Nephron progenitor cell (in vitro differentiated cells): ENCODE results near the gene PFAS.

Source experiments
- DNase-seq: peaks from one replicate; pipeline ENCODE4 v3.0.0; 2021
- H3K27ac Mint-ChIP-seq: 2 replicates; pipeline ENCODE4 v1.8.0; 2021; ENCODE audit warnings: mild to moderate bottlenecking, moderate library complexity, mixed read lengths
- H3K27me3 Mint-ChIP-seq: 2 replicates; pipeline ENCODE4 v1.8.0; 2021; ENCODE audit warnings: mild to moderate bottlenecking, low read depth, mixed read lengths; ENCODE audit not compliant: poor library complexity
- H3K36me3 Mint-ChIP-seq: 2 replicates; pipeline ENCODE4 v1.8.0; 2021; ENCODE audit warnings: low read depth, mixed read lengths
- H3K4me1 Mint-ChIP-seq: 2 replicates; pipeline ENCODE4 v1.8.0; 2021; ENCODE audit warnings: mixed read lengths
- H3K4me3 Mint-ChIP-seq: 2 replicates; pipeline ENCODE4 v1.8.0; 2021; ENCODE audit warnings: mild to moderate bottlenecking, moderate library complexity, mixed read lengths
- H3K9me3 Mint-ChIP-seq: 2 replicates; pipeline ENCODE4 v1.8.0; 2021; ENCODE audit warnings: mild to moderate bottlenecking, moderate library complexity, mixed read lengths
- CTCF ChIP-seq: fragments of 200-600 bp; sonication (generic); IDR thresholded peaks from 2 replicates; pipeline ENCODE4 v1.5.0; 2021; ENCODE audit warnings: antibody characterized with exemption

The PFAS gene

GRCh38 chr17:8222380-8222629 lies 26.8 kb upstream of the PFAS start:
- DNase-seq: no peak
- H3K27ac Mint-ChIP-seq: peak overlapping the region; percentile 99
- no peak for TF ChIP-seq CTCF
- H3K27me3 Mint-ChIP-seq: peaks cover 35% of the 10 kb centered on the region
- H3K4me3 Mint-ChIP-seq: peak overlapping the region; percentile 99
- H3K9me3 Mint-ChIP-seq: peaks cover 6% of the 10 kb centered on the region
- H3K36me3 Mint-ChIP-seq: no peaks in the 10 kb centered on the region
- peaks cover 40% of the 10 kb centered on the region for H3K4me1 Mint-ChIP-seq

GRCh38 chr17:8222630-8223355 lies 26.3 kb upstream of the PFAS start:
- H3K9me3 Mint-ChIP-seq: peaks cover 6% of the 10 kb centered on the region
- no peak for TF ChIP-seq CTCF
- peaks cover 35% of the 10 kb centered on the region for H3K27me3 Mint-ChIP-seq
- H3K4me1 Mint-ChIP-seq: peaks cover 45% of the 10 kb centered on the region
- H3K4me3 Mint-ChIP-seq: peak overlapping the region; percentile 99
- peaks cover 4% of the 10 kb centered on the region for H3K36me3 Mint-ChIP-seq
- peak overlapping the region; percentile 99 for H3K27ac Mint-ChIP-seq
- peak; percentile 95 for DNase-seq

GRCh38 chr17:8223356-8224126 lies 25.5 kb upstream of the PFAS start:
- Mint-ChIP-seq H3K36me3 (peaks cover 7% of the 10 kb centered on the region), H3K27ac (peak overlapping the region; percentile 99), H3K27me3 (peaks cover 35% of the 10 kb centered on the region), H3K4me1 (peaks cover 39% of the 10 kb centered on the region), H3K9me3 (peaks cover 6% of the 10 kb centered on the region), H3K4me3 (peak overlapping the region; percentile 99)
- DNase-seq: peak; percentile 72
- no peak for TF ChIP-seq CTCF

- Mint-ChIP-seq H3K4me1 (peaks cover 38% of the 10 kb centered on the region), H3K36me3 (peaks cover 21% of the 10 kb centered on the region), H3K9me3 (peaks cover 6% of the 10 kb centered on the region), H3K27me3 (peaks cover 29% of the 10 kb centered on the region), H3K27ac (peak overlapping the region; percentile 93), H3K4me3 (peak overlapping the region; percentile 72)
- DNase-seq: no peak
- no peak for TF ChIP-seq CTCF
Observed at GRCh38 chr17:8224891-8225812, 23.9 kb upstream of the PFAS start.

- H3K27me3 Mint-ChIP-seq: peaks cover 25% of the 10 kb centered on the region
- H3K4me3 Mint-ChIP-seq: peak overlapping the region; percentile 87
- peaks cover 28% of the 10 kb centered on the region for H3K36me3 Mint-ChIP-seq
- H3K27ac Mint-ChIP-seq: peak overlapping the region; percentile 97
- peak; percentile 71 for DNase-seq
- peaks cover 34% of the 10 kb centered on the region for H3K4me1 Mint-ChIP-seq
- H3K9me3 Mint-ChIP-seq: peaks cover 3% of the 10 kb centered on the region
- TF ChIP-seq CTCF: no peak
Observed at GRCh38 chr17:8225813-8226535, 23.1 kb upstream of the PFAS start.
